ENCODE measurements around the gene CCDC116.

DNA sequence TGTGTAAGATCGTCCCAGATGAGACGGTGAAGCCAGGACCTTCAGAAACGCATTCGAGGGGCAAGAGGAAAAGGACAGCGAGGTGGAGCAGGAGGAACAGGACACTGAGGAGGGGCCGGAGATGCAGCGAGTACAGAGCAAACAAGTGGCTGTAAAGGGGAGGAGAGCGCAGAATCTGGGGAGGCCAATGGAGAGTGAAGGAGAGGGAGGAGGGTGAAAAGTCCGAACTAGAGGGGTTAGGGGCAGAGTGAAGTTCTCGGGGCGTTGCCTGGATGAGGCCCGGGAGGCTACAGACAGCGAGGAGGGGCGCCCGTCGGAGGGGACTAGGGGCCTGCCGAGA, 24.4 kb downstream of the CCDC116 start:
- TF ChIP-seq CTCF (IDR thresholded peaks at IDR 0.05; ENCODE audit: low read depth, low read length) (no peak), EZH2phosphoT487 (IDR thresholded peaks at IDR 0.05; ENCODE audit: low read depth) (no peak)
